ENCODE measurements around the gene S100A9. TPM values are rescaled to one million over a fixed set of nuclear protein-coding genes. Genes with fewer than 3 reads are reported as not detected.
"Not testable (repeated sequence)": the region's sequence is repeated elsewhere in the genome, so short reads cannot be mapped to it uniquely, and the experiment has no call there.

The S100A9 gene
- total RNA-seq, 1 experiment from 2014 or later: 0.44 TPM

- TF ChIP-seq, protein P1, sequence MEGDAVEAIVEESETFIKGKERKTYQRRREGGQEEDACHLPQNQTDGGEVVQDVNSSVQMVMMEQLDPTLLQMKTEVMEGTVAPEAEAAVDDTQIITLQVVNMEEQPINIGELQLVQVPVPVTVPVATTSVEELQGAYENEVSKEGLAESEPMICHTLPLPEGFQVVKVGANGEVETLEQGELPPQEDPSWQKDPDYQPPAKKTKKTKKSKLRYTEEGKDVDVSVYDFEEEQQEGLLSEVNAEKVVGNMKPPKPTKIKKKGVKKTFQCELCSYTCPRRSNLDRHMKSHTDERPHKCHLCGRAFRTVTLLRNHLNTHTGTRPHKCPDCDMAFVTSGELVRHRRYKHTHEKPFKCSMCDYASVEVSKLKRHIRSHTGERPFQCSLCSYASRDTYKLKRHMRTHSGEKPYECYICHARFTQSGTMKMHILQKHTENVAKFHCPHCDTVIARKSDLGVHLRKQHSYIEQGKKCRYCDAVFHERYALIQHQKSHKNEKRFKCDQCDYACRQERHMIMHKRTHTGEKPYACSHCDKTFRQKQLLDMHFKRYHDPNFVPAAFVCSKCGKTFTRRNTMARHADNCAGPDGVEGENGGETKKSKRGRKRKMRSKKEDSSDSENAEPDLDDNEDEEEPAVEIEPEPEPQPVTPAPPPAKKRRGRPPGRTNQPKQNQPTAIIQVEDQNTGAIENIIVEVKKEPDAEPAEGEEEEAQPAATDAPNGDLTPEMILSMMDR (IDR thresholded peaks at IDR 0.05): no peak
- TF ChIP-seq SIN3A (IDR thresholded peaks at IDR 0.05; ENCODE audit: borderline replicate concordance, insufficient read depth, low read depth, low read length): no peak
- no peak for TF ChIP-seq POLR2AphosphoS5 (IDR thresholded peaks at IDR 0.05; ENCODE audit: low read depth, low read length)
- TF ChIP-seq TCF7L2 (IDR thresholded peaks at IDR 0.05; ENCODE audit: low read depth, low read length): no peak
- TF ChIP-seq, protein P2, sequence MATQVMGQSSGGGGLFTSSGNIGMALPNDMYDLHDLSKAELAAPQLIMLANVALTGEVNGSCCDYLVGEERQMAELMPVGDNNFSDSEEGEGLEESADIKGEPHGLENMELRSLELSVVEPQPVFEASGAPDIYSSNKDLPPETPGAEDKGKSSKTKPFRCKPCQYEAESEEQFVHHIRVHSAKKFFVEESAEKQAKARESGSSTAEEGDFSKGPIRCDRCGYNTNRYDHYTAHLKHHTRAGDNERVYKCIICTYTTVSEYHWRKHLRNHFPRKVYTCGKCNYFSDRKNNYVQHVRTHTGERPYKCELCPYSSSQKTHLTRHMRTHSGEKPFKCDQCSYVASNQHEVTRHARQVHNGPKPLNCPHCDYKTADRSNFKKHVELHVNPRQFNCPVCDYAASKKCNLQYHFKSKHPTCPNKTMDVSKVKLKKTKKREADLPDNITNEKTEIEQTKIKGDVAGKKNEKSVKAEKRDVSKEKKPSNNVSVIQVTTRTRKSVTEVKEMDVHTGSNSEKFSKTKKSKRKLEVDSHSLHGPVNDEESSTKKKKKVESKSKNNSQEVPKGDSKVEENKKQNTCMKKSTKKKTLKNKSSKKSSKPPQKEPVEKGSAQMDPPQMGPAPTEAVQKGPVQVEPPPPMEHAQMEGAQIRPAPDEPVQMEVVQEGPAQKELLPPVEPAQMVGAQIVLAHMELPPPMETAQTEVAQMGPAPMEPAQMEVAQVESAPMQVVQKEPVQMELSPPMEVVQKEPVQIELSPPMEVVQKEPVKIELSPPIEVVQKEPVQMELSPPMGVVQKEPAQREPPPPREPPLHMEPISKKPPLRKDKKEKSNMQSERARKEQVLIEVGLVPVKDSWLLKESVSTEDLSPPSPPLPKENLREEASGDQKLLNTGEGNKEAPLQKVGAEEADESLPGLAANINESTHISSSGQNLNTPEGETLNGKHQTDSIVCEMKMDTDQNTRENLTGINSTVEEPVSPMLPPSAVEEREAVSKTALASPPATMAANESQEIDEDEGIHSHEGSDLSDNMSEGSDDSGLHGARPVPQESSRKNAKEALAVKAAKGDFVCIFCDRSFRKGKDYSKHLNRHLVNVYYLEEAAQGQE (IDR thresholded peaks at IDR 0.05; ENCODE audit: insufficient read depth in 1 of 2, low read depth in 2 of 2, low read length in 1 of 2): no peak
- intact Hi-C loops (cut with micrococcal nuclease; ENCODE audit: unreplicated experiment) (no loop called here), in situ Hi-C loops (cut with HindIII; ENCODE audit: low pct_unique_long_range_greater_than_20kb, low sequenced_read_pairs) (no loop called here)
- Histone ChIP-seq H3K4me1 (ENCODE audit: control insufficient read depth, insufficient read depth, low read length) (peaks cover 7% of the 10 kb centered on the region; the same call in 1 of the 2 replicates), H3K9me3 (ENCODE audit: control insufficient read depth, insufficient read depth, low read depth, low read length) (no peaks in the 10 kb centered on the region), H3K36me3 (ENCODE audit: control insufficient read depth, insufficient read depth, low read length) (no peaks in the 10 kb centered on the region), H3K27ac (ENCODE audit: low read length) (no peak overlapping the region), H3K4me3 (ENCODE audit: low read depth in 2 of 2, low read length in 2 of 2) (no peak overlapping the region), H3K27me3 (ENCODE audit: control insufficient read depth, insufficient read depth, low read length) (peaks cover 10% of the 10 kb centered on the region)
- no peak for ATAC-seq
- ChIA-PET CTCF (no interaction called here), POLR2A (no interaction called here)
- DNase-seq (ENCODE audit: low read depth, low spot score): no peak
- no TSS peak for BruUV-seq (replicated peaks)
Observed at GRCh38 chr1:153346077-153346723, 11.5 kb upstream of the S100A9 start.

DNA sequence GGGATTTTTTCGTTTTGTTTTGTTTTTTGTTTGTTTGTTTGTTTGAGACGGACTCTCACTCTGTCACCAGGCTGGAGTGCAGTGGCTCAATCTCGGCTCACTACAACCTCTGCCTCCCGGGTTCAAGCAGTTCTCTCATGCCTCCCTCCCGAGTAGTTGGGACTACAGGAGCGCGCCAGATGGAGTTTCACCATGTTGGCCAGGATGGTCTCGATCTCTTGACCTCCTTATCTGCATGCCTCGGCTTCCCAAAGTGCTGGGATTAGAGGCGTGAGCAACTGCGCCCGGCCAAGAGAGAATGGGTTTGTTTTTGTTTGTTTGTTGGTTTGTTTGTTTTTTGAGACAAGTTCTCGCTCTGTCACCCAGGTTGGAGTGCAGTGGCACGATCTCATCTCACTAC lies 10.6 kb upstream of the S100A9 start:
- DNase-seq (ENCODE audit: low read depth, low spot score); H3K9me3 ChIP-seq (ENCODE audit: control insufficient read depth, insufficient read depth, low read depth, low read length); POLR2A ChIA-PET; ATAC-seq; H3K4me3 ChIP-seq (ENCODE audit: low read depth in 2 of 2, low read length in 2 of 2); in situ Hi-C loops (cut with HindIII; ENCODE audit: low pct_unique_long_range_greater_than_20kb, low sequenced_read_pairs); CTCF ChIA-PET; H3K27ac ChIP-seq (ENCODE audit: low read length); BruUV-seq (replicated peaks); H3K36me3 ChIP-seq (ENCODE audit: control insufficient read depth, insufficient read depth, low read length); H3K4me1 ChIP-seq (ENCODE audit: control insufficient read depth, insufficient read depth, low read length); intact Hi-C loops (cut with micrococcal nuclease; ENCODE audit: unreplicated experiment): not testable (repeated sequence)
- peaks cover 15% of the 10 kb centered on the region for H3K27me3 ChIP-seq (ENCODE audit: control insufficient read depth, insufficient read depth, low read length)

- Histone ChIP-seq H3K4me1 (ENCODE audit: control insufficient read depth, insufficient read depth, low read length) (peaks cover 7% of the 10 kb centered on the region; the same call in 1 of the 2 replicates), H3K4me3 (ENCODE audit: low read depth in 2 of 2, low read length in 2 of 2) (no peak overlapping the region), H3K36me3 (ENCODE audit: control insufficient read depth, insufficient read depth, low read length) (no peaks in the 10 kb centered on the region), H3K27me3 (ENCODE audit: control insufficient read depth, insufficient read depth, low read length) (peaks cover 14% of the 10 kb centered on the region), H3K9me3 (ENCODE audit: control insufficient read depth, insufficient read depth, low read depth, low read length) (no peaks in the 10 kb centered on the region), H3K27ac (ENCODE audit: low read length) (no peak overlapping the region)
- in situ Hi-C loops (cut with HindIII; ENCODE audit: low pct_unique_long_range_greater_than_20kb, low sequenced_read_pairs): no loop called here
- BruUV-seq (replicated peaks): no TSS peak
- CTCF ChIA-PET: no interaction called here
- no peak for DNase-seq (ENCODE audit: low read depth, low spot score)
- POLR2A ChIA-PET: no interaction called here
- intact Hi-C loops (cut with micrococcal nuclease; ENCODE audit: unreplicated experiment): no loop called here
- TF ChIP-seq, protein P2 (IDR thresholded peaks at IDR 0.05; ENCODE audit: insufficient read depth in 1 of 2, low read depth in 2 of 2, low read length in 1 of 2): no peak
- TF ChIP-seq TCF7L2 (IDR thresholded peaks at IDR 0.05; ENCODE audit: low read depth, low read length) (no peak), SIN3A (IDR thresholded peaks at IDR 0.05; ENCODE audit: borderline replicate concordance, insufficient read depth, low read depth, low read length) (no peak), POLR2AphosphoS5 (IDR thresholded peaks at IDR 0.05; ENCODE audit: low read depth, low read length) (no peak)
- TF ChIP-seq, protein P1 (IDR thresholded peaks at IDR 0.05): no peak
- no peak for ATAC-seq
Observed at GRCh38 chr1:153347856-153348255, 9.8 kb upstream of the S100A9 start.

Data from Panc1 (cell line).